Mucosa of rectum (tissue), 2 donors: ENCODE results near the gene CDKN1C.

Experiments used
- H3K27ac ChIP-seq, 2 donors: one replicate each; pipeline ENCODE4 v1.7.0; 2013; ENCODE audit warnings: inconsistent platforms in 2 of 2, low read depth in 2 of 2, low read length in 2 of 2
- H3K27me3 ChIP-seq, 2 donors: one replicate each; pipeline ENCODE4 v1.7.0; 2013; ENCODE audit warnings: low read length in 2 of 2; ENCODE audit not compliant: control insufficient read depth in 2 of 2, insufficient read depth in 2 of 2
- H3K36me3 ChIP-seq, 2 donors: one replicate each; pipeline ENCODE4 v1.7.0; 2013; ENCODE audit warnings: low read length in 2 of 2; ENCODE audit not compliant: control insufficient read depth in 2 of 2, insufficient read depth in 2 of 2
- H3K4me1 ChIP-seq, 2 donors: one replicate each; pipeline ENCODE4 v1.7.0; 2013; ENCODE audit warnings: low read length in 2 of 2, mild to moderate bottlenecking in 1 of 2; ENCODE audit not compliant: control insufficient read depth in 2 of 2, insufficient read depth in 2 of 2
- H3K4me3 ChIP-seq, 2 donors: one replicate each; pipeline ENCODE4 v1.7.0; 2013; ENCODE audit warnings: low read length in 2 of 2
- H3K9ac ChIP-seq, 2 donors: one replicate each; pipeline ENCODE4 v1.7.0; 2013; ENCODE audit warnings: low read length in 2 of 2, low read depth in 1 of 2, mild to moderate bottlenecking in 1 of 2
- H3K9me3 ChIP-seq, 2 donors: one replicate each; pipeline ENCODE4 v1.7.0; 2013; ENCODE audit warnings: low read length in 2 of 2; ENCODE audit not compliant: control insufficient read depth in 2 of 2
- donor health status: healthy.
- donor health status: Normal muscosa, but diverticular disease.

Gene CDKN1C

GRCh38 chr11:2847561-2847960 is 38.0 kb downstream of the CDKN1C start:
- Histone ChIP-seq H3K9ac (no peak overlapping the region), H3K4me1 (no peaks in the 10 kb centered on the region), H3K27me3 (no peaks in the 10 kb centered on the region), H3K4me3 (no peak overlapping the region), H3K27ac (no peak overlapping the region), H3K36me3 (no peaks in the 10 kb centered on the region), H3K9me3 (no peaks in the 10 kb centered on the region)

GRCh38 chr11:2846470-2846869 is 39.1 kb downstream of the CDKN1C start:
- Histone ChIP-seq H3K9ac (no peak overlapping the region), H3K27ac (no peak overlapping the region), H3K4me1 (no peaks in the 10 kb centered on the region), H3K4me3 (no peak overlapping the region), H3K27me3 (no peaks in the 10 kb centered on the region), H3K9me3 (no peaks in the 10 kb centered on the region), H3K36me3 (no peaks in the 10 kb centered on the region)

GRCh38 chr11:2846056-2846455 is 39.5 kb downstream of the CDKN1C start:
- H3K27me3 ChIP-seq, result no peaks in the 10 kb centered on the region
- H3K4me1 ChIP-seq, result no peaks in the 10 kb centered on the region
- no peak overlapping the region for H3K27ac ChIP-seq
- no peaks in the 10 kb centered on the region for H3K36me3 ChIP-seq
- no peak overlapping the region for H3K4me3 ChIP-seq
- no peaks in the 10 kb centered on the region for H3K9me3 ChIP-seq
- no peak overlapping the region for H3K9ac ChIP-seq

- no peaks in the 10 kb centered on the region for H3K27me3 ChIP-seq
- H3K4me3 ChIP-seq, result no peak overlapping the region
- H3K27ac ChIP-seq, result no peak overlapping the region
- no peaks in the 10 kb centered on the region for H3K4me1 ChIP-seq
- no peaks in the 10 kb centered on the region for H3K36me3 ChIP-seq
- H3K9ac ChIP-seq, result no peak overlapping the region
- H3K9me3 ChIP-seq, result no peaks in the 10 kb centered on the region
Measured at GRCh38 chr11:2844996-2845395, 40.6 kb downstream of the CDKN1C start.

- Histone ChIP-seq H3K27me3 (no peaks in the 10 kb centered on the region), H3K4me3 (no peak overlapping the region), H3K9ac (no peak overlapping the region), H3K27ac (no peak overlapping the region), H3K36me3 (no peaks in the 10 kb centered on the region), H3K9me3 (no peaks in the 10 kb centered on the region), H3K4me1 (no peaks in the 10 kb centered on the region)
Measured at GRCh38 chr11:2844116-2844842, 41.3 kb downstream of the CDKN1C start.

GRCh38 chr11:2843551-2843950 is 42.0 kb downstream of the CDKN1C start:
- Histone ChIP-seq H3K4me3 (no peak overlapping the region), H3K27ac (no peak overlapping the region), H3K27me3 (no peaks in the 10 kb centered on the region), H3K9ac (no peak overlapping the region), H3K4me1 (no peaks in the 10 kb centered on the region), H3K36me3 (no peaks in the 10 kb centered on the region), H3K9me3 (no peaks in the 10 kb centered on the region)

- Histone ChIP-seq H3K4me1 (no peaks in the 10 kb centered on the region), H3K9ac (no peak overlapping the region), H3K36me3 (no peaks in the 10 kb centered on the region), H3K27ac (no peak overlapping the region), H3K9me3 (no peaks in the 10 kb centered on the region), H3K4me3 (no peak overlapping the region), H3K27me3 (no peaks in the 10 kb centered on the region)
Measured at GRCh38 chr11:2842876-2843275, 42.7 kb downstream of the CDKN1C start.

GRCh38 chr11:2841411-2842190 is 44.0 kb downstream of the CDKN1C start:
- Histone ChIP-seq H3K4me1 (no peaks in the 10 kb centered on the region), H3K27ac (no peak overlapping the region), H3K9ac (no peak overlapping the region)

GRCh38 chr11:2839395-2839943 is 46.1 kb downstream of the CDKN1C start:
- no peaks in the 10 kb centered on the region for H3K27me3 ChIP-seq
- no peak overlapping the region for H3K9ac ChIP-seq
- no peaks in the 10 kb centered on the region for H3K4me1 ChIP-seq
- no peaks in the 10 kb centered on the region for H3K9me3 ChIP-seq
- no peak overlapping the region for H3K27ac ChIP-seq
- no peaks in the 10 kb centered on the region for H3K36me3 ChIP-seq
- no peak overlapping the region for H3K4me3 ChIP-seq

More at GRCh38 chr11:2841411-2842190, 44.0 kb downstream of the CDKN1C start:
- Histone ChIP-seq H3K36me3 (no peaks in the 10 kb centered on the region), H3K4me3 (no peak overlapping the region), H3K9me3 (no peaks in the 10 kb centered on the region), H3K27me3 (no peaks in the 10 kb centered on the region)

- Histone ChIP-seq H3K4me1 (no peaks in the 10 kb centered on the region), H3K9me3 (no peaks in the 10 kb centered on the region), H3K9ac (no peak overlapping the region), H3K27me3 (no peaks in the 10 kb centered on the region), H3K4me3 (no peak overlapping the region), H3K36me3 (no peaks in the 10 kb centered on the region), H3K27ac (no peak overlapping the region)
Measured at GRCh38 chr11:2838676-2839294, 46.8 kb downstream of the CDKN1C start.
